Measurements from ENCODE around the gene CPT1C.

Gene CPT1C

DNA sequence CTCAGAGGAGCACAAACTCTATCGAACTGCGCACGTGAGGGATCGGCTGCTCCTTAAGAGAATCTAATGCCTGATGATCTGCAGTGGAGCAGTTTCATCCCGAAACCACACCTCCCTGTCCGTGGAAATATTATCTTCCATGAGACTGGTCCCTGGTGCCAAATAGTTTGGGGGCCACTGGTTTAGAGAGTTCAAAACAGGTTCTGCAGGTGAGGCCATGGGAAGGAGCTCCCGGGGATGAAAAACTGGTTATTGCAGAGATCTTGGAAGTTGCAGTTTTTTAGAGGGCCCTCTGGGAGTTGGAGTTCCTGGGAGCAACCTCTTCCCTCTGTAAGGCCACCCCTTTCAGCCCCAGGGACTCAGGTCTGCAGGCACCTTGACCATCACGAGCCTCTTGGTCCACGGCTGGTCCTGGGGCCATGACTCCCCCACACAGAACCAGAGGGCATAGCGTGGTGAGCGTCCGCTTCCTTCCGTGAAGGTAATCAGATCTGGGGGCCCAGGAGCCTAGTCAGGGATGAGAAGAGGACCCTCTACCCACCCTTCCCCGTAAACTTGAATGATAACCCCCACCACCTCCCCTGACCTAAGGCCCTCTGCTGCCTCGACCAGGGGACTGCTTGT lies 30.5 kb upstream of the CPT1C start:
- no peak for DNase-seq (ENCODE audit: low spot score)

DNA sequence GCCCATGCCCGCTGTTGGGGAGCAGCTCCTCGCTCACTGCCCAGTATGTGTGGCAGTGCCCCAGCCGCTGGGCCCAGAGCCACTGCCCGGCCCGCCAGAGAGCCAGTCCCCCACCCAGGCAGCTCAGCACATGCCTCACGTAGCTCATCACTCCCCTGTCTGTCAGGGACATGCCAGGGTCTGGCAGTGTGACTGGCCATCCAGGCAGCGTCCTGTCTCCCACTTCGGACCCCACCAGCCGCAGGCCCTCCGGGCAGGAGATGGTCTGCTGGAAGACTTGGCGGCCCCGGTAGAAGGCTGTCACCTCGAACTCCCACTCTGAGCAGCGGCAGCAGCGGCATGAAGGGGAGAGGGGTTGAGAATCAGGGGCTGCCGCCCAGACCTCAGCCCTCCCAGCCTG lies 28.9 kb upstream of the CPT1C start:
- no peak for DNase-seq (ENCODE audit: low spot score)

DNA sequence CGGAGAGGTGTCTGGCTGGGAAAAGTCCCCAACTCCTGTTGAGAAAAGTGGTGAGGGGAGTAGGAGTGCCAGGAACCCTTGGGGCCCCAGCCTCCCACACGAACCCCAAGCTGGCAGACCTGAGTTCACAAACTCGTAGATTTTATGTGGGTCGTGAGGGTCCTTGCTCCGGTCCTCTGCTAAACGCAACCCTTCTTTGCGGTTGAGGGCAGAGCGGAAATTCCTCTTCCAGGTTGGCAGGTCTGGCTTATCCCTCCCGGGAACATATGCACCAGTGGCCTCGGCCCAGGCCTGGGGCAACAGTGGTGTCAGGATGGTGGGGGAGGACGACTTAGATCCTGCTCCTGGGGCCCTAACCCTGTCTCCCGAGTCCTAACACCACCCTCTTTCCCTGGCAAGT lies 27.7 kb upstream of the CPT1C start:
- DNase-seq (ENCODE audit: low spot score), result no peak

GRCh38 chr19:49664171-49665035 lies 26.5 kb upstream of the CPT1C start:
- DNase-seq (ENCODE audit: low spot score), result peak; percentile 90

DNA sequence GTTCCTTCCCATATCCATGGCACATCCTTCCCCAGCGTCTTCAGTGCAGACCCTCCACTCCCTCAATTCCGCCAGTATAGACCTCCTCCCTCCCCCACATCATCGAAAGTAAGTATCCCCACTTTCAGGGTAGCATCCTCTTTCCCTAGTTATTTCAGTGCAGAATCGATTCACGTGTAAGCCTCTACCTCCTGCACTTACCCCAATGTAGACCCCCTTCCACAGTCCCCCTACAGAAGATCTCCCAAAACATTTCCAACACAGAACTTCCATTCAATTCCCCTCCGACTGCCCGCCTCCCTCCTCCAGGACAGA lies 25.9 kb upstream of the CPT1C start:
- no peak for DNase-seq (ENCODE audit: low spot score)

- peak; percentile 99 for DNase-seq (ENCODE audit: low spot score)
Observed at GRCh38 chr19:49665351-49666119, 25.4 kb upstream of the CPT1C start, which contains the start of the genes BCL2L12 and IRF3. BCL2L12 (plus strand) TSS chr19:49665933; CDS start chr19:49666693, 760 bp downstream. IRF3 (minus strand) TSS chr19:49665857; CDS start chr19:49664838, 1,019 bp downstream.

- DNase-seq (ENCODE audit: low spot score), result no peak
Observed at GRCh38 chr19:49666120-49666444, 24.8 kb upstream of the CPT1C start.

- no peak for DNase-seq (ENCODE audit: low spot score)
Observed at GRCh38 chr19:49667473-49667872, 23.4 kb upstream of the CPT1C start.

GRCh38 chr19:49669516-49669915 lies 21.4 kb upstream of the CPT1C start:
- no peak for DNase-seq (ENCODE audit: low spot score)

DNA sequence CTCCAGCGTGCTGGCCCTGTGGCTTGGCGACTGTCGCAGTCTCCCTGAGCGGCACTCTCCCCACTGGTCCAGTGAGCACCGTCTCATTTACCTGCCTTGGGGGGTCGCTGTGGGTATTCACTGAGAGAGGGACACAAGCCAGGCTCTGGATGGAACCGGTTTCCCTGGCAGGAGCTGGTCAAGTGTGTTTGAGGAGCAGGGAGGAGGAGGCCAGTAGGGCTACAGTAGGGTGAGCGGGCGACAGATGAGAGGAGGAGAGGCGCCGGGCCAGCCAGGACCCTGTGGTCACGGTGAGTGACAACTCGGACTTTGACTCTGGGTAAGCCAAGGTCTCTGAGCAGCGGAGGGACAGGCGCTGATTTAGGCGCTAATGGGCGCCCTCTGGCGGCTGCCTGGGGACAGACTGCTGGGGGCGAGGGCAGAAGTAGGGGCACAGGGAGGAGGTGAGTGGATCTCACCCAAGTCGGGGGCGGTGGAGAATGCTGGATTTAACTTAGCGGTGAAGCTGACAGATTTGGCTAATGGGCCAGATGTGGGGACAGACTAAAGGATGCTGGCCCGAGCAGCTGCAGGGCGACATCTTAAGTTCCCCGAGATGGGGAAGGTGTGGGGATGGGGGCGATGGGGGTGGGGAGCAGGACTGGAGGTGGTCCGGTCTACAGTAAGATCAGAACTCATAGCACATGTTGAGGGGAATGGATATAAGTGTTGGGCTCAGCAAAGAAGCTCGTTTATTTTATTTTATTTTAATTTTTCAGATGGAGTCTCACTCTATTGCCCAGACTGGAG lies 18.6 kb upstream of the CPT1C start:
- peak; percentile 78 for DNase-seq (ENCODE audit: low spot score)

DNA sequence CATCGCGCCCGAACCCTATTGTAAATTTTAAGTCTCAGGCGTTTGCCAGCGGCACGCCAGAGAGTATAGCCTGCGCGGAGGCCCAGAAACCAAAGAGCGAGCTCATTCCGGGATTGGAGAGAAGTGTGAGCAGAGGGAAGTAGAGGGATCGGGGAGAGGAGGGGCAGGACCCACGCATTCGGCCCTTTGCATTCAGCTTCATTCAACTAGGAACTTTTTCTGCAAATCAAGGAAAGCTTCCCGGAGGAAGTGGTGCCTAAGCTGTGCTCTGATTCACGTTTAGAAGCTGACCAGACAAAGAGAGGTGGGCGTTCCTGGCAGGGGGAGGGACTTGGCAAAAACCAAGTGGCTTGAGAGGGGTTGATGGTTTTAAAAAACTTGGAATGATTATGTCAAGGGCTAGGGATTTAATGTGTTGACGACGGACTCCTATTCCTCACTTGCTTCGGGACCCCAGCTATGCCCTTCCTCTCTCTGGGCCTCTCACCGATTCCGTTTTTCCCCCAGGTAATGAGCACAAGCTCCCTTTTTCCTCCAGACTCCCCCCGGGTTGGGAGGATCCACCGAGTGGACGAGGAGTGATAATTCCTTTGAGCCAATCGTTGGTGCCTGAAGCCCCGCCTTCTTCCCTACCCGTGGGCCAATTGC lies 14.7 kb upstream of the CPT1C start:
- peak; percentile 81 for DNase-seq (ENCODE audit: low spot score)

GRCh38 chr19:49676784-49677230 lies 14.1 kb upstream of the CPT1C start:
- DNase-seq (ENCODE audit: low spot score), result peak; percentile 100

DNA sequence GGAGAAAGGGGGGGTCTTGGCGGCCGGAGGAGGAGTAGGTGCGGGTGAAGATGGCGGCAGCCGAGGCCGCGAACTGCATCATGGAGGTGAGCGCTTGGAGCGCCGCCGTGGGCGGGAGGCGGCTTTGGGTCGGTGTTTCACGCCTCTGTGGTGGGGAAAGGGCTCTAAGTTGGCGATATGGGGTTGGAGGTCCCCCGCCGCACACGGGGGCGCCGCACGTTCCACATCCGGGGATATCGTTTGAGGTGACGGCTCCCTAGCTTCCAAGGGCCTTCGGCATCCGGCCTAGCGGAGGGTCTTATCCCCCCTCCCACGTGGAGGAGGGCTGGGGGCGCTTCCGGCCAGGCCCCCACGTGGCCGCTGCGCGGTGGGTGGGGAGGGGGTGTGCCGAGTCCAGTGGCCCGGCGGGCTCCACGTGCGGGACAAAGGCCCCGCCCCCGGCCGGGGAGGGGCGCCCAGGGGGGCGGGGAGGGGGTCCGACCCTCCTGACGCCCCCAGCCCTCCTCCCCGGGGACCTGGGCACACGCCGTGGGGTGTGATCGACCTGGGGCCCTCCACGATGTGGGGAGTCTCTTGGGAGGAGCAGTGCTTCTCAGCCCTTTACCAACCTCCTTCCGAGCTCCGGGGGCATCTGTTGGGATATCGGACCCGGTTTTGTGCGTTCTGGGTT lies 13.6 kb upstream of the CPT1C start, which contains the start of gene PRMT1:
PRMT1 (plus strand) TSS at position 41 of the 670 bp plus-strand sequence; CDS start at position 51, 10 bp downstream.
- peak; percentile 49 for DNase-seq (ENCODE audit: low spot score)

- DNase-seq (ENCODE audit: low spot score), result peak; percentile 82
Observed at GRCh38 chr19:49677901-49678674, 12.8 kb upstream of the CPT1C start.

DNA sequence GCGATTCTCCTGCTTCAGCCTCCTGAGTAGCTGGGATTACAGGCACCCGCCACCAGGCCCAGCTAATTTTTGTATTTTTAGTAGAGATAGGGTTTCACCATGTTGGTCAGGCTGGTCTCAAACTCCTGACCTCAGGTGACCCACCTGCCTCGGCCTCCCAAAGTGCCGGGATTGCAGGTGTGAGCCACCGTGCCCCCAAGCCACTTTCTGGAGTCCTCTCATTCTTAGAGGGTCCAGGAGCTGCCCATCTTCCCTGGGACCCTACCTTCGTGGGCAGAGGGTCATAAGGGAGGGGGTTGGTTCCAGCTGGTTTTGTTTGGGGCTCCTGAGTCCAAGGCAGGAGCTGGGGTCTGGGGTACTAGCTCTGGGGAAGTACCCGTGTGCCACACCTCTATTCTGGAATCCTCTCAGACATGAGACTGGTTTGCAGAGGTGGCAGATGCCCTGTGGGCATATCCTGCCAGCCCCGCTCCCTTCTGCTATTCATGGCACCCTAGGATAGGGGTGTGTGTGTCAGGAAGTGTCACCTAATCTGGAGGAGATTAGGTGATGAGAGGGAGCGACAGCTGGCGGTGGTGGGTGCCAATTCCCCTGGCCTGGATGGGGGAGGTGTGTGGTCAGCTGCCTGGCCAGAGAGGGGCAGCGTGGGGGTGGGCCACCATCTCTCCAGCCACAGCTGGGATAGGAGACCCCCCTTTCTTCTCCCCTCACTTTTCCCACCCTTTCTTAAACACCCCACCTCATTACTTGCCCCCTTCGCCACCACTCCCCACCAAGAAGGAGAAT lies 11.7 kb upstream of the CPT1C start:
- no peak for DNase-seq (ENCODE audit: low spot score)

DNA sequence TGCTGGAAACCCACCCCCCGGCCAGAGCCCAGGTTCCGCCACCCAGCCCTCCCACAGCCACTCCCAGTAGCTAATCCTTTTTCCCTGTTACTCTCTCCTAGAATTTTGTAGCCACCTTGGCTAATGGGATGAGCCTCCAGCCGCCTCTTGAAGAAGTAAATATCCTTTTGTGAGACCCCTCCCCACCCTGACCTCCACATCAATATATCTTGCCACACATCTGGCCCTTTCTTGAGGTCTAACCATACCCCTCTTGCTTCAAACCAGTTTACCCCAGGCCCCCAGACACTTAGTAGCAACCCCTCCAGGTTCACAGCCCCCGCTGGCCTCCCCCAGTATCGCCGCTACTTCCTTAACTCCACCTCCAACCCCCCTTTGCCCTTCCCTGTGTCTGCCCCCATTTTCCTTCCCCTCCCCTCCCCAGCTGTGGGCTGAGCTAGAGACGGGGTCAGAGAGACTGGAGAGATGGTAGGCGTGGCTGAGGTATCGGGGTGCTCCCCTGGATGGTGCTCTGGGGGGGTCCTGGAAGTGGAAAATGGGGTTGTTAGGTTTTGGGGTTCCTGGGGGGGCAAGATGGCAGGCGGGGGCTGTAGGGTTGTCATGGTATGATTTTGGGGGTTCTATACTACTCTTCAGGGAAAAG lies 11.0 kb upstream of the CPT1C start:
- DNase-seq (ENCODE audit: low spot score), result no peak

DNA sequence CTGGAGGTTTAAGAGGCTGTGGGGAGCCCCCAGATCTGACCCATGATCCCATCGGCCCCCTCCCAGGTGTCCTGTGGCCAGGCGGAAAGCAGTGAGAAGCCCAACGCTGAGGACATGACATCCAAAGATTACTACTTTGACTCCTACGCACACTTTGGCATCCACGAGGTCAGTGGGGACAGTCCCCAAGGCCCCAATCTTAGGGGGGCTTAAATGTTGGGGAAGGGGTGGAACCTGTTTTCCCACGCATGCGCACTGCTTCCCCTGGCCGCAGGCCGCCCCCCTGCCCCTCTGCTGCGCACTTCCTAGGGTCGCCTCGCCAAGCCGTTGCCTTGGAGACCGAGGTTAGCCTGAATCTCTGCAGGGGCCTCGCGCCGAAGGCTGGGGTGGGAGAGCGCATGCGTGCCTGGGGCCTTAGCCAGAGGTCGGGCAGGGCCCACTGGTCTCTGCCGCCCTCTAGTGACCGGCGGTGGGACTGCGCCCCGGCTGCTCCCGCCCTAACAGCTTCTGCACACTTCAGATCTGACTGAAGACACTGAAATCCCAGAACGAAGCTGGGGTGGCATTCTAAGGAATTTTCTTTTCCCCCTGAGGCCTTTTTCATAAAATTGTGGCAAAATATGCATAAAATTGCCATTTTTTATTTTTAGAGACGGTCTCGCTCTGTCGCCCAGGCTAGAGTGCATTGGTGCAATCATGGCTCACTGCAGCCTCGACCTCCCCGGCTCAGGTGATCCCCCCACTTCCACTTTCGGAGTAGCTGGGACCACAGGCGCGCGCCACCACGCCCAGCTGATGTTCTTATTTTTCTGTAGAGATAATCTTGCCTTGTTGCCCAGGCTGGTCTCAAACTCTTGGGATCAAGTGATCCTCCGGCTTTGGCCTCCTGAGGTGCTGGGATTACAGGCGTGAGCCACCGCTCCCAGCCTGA lies 10.2 kb upstream of the CPT1C start:
- peak; percentile 94 for DNase-seq (ENCODE audit: low spot score)

DNA sequence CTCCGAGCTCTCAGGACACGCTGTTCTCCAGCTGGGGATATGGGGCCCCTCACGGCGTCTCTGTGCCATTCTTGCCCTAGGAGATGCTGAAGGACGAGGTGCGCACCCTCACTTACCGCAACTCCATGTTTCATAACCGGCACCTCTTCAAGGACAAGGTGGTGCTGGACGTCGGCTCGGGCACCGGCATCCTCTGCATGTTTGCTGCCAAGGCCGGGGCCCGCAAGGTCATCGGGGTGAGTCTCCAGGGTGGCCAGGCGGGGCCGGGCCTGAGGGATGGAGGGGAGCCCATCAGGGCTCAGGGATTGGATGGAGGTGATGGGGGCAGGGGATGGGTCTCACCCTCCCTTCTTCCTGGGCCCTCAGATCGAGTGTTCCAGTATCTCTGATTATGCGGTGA lies 9.1 kb upstream of the CPT1C start:
- DNase-seq (ENCODE audit: low spot score), result no peak
